DOHH2 (cell line): ENCODE measurements around the gene INTS3.

Source experiments
- EZH2phosphoT487 ChIP-seq: fragments of 200-600 bp; sonication (generic); IDR thresholded peaks from 2 replicates; pipeline ENCODE4 v1.6.1; 2017; ENCODE audit warnings: borderline replicate concordance, mild to moderate bottlenecking, antibody characterized with exemption, low read length, moderate library complexity, mixed read lengths
- TF ChIP-seq, protein P1 (sequence below): fragments of 200-600 bp; sonication (generic); IDR thresholded peaks from one replicate; pipeline ENCODE4 v1.5.1; 2014; ENCODE audit warnings: antibody characterized with exemption, mild to moderate bottlenecking, low read depth, low read length; ENCODE audit not compliant: poor library complexity, severe bottlenecking

DNA sequence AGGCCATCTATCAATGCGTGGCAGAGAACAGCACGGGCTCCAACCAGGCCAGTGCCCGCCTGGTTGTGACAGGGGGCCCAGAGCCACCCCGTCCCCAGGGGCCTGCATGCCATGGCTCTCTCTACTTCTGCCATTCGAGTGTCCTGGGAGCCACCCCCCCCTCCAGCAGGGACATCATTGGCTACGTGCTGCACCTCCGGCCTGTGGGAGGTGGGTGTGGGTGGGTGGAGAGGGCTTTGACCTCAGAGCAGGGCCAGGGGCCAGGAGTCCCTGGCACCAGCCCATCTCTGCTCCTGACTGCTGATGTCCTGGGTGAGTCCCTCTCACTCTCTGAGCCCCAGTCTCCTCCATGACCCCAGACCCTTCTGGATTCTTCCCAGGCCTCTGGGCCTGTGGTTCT, 72.7 kb downstream of the INTS3 start:
- TF ChIP-seq, protein P1, sequence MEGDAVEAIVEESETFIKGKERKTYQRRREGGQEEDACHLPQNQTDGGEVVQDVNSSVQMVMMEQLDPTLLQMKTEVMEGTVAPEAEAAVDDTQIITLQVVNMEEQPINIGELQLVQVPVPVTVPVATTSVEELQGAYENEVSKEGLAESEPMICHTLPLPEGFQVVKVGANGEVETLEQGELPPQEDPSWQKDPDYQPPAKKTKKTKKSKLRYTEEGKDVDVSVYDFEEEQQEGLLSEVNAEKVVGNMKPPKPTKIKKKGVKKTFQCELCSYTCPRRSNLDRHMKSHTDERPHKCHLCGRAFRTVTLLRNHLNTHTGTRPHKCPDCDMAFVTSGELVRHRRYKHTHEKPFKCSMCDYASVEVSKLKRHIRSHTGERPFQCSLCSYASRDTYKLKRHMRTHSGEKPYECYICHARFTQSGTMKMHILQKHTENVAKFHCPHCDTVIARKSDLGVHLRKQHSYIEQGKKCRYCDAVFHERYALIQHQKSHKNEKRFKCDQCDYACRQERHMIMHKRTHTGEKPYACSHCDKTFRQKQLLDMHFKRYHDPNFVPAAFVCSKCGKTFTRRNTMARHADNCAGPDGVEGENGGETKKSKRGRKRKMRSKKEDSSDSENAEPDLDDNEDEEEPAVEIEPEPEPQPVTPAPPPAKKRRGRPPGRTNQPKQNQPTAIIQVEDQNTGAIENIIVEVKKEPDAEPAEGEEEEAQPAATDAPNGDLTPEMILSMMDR, result no peak
- TF ChIP-seq EZH2phosphoT487, result no peak
